ENCODE data around the gene MEGF6. TPM values are rescaled to one million over a fixed set of nuclear protein-coding genes. Genes with fewer than 3 reads are reported as not detected.

MEGF6 gene
- polyA plus RNA-seq, 1 donor (not counting 4 experiments of a cell fraction or from before 2014, with no cell fraction given) = 0.24 TPM

GRCh38 chr1:3618881-3619671 is 7.8 kb upstream of the MEGF6 start:
- Histone ChIP-seq H4K20me1 (ENCODE audit: control insufficient read depth, extremely low read depth, insufficient read depth, low read length) (no peaks in the 10 kb centered on the region), H3K4me2 (ENCODE audit: control insufficient read depth, extremely low read depth, insufficient read depth, low read depth, low read length) (no peak overlapping the region), H3K4me1 (ENCODE audit: control insufficient read depth, extremely low read depth, insufficient read depth, low read length) (peaks cover 9% of the 10 kb centered on the region), H3K79me2 (ENCODE audit: control insufficient read depth, insufficient read depth, low read length) (no peaks in the 10 kb centered on the region), H3K4me3 (ENCODE audit: control insufficient read depth in 2 of 3, extremely low read depth in 1 of 3, insufficient read depth in 2 of 3, low read depth in 1 of 3, low read length in 3 of 3) (no peak overlapping the region), H2AFZ (ENCODE audit: control insufficient read depth, low read length) (no peak overlapping the region), H3K27ac (ENCODE audit: control insufficient read depth, insufficient read depth, low read length) (no peak overlapping the region), H3K9me3 (ENCODE audit: control insufficient read depth, low read depth, low read length) (no peaks in the 10 kb centered on the region), H3K9ac (ENCODE audit: control insufficient read depth, extremely low read depth, insufficient read depth, low read length) (no peak overlapping the region), H3K27me3 (ENCODE audit: control insufficient read depth, extremely low read depth, insufficient read depth, low read length) (no peaks in the 10 kb centered on the region), H3K36me3 (ENCODE audit: control insufficient read depth in 2 of 2, extremely low read depth in 1 of 2, insufficient read depth in 2 of 2, low read length in 2 of 2) (no peaks in the 10 kb centered on the region), H3K9me1 (ENCODE audit: control insufficient read depth, extremely low read depth, insufficient read depth, low read length) (no peaks in the 10 kb centered on the region)
- TF ChIP-seq CTCF (optimal IDR thresholded peaks at IDR 0.05 in 1 of 3, IDR thresholded peaks at IDR 0.05 in 1 of 3, conservative IDR thresholded peaks at IDR 0.05 in 1 of 3; ENCODE audit: extremely low read depth in 1 of 3, insufficient read depth in 2 of 3, low read length in 3 of 3) (peak; percentile 74 to 83 (median 79)), EZH2 (IDR thresholded peaks at IDR 0.05; ENCODE audit: low read length) (no peak)
- dilution Hi-C loops (cut with MboI; ENCODE audit: extremely low pct_ligation_motif_present, low sequenced_read_pairs) = no loop called here
- DNase-seq (ENCODE audit: low read depth, low spot score) = no peak
- peak; percentile 73 for FAIRE-seq

GRCh38 chr1:3618531-3618880 is 7.2 kb upstream of the MEGF6 start:
- Histone ChIP-seq H4K20me1 (ENCODE audit: control insufficient read depth, extremely low read depth, insufficient read depth, low read length) (no peaks in the 10 kb centered on the region), H3K9me3 (ENCODE audit: control insufficient read depth, low read depth, low read length) (no peaks in the 10 kb centered on the region), H3K36me3 (ENCODE audit: control insufficient read depth in 2 of 2, extremely low read depth in 1 of 2, insufficient read depth in 2 of 2, low read length in 2 of 2) (no peaks in the 10 kb centered on the region), H3K4me1 (ENCODE audit: control insufficient read depth, extremely low read depth, insufficient read depth, low read length) (peaks cover 7% of the 10 kb centered on the region), H3K9ac (ENCODE audit: control insufficient read depth, extremely low read depth, insufficient read depth, low read length) (no peak overlapping the region), H3K27ac (ENCODE audit: control insufficient read depth, insufficient read depth, low read length) (no peak overlapping the region), H3K79me2 (ENCODE audit: control insufficient read depth, insufficient read depth, low read length) (no peaks in the 10 kb centered on the region), H3K9me1 (ENCODE audit: control insufficient read depth, extremely low read depth, insufficient read depth, low read length) (no peaks in the 10 kb centered on the region), H3K4me2 (ENCODE audit: control insufficient read depth, extremely low read depth, insufficient read depth, low read depth, low read length) (no peak overlapping the region), H3K27me3 (ENCODE audit: control insufficient read depth, extremely low read depth, insufficient read depth, low read length) (no peaks in the 10 kb centered on the region), H3K4me3 (ENCODE audit: control insufficient read depth in 2 of 3, extremely low read depth in 1 of 3, insufficient read depth in 2 of 3, low read depth in 1 of 3, low read length in 3 of 3) (no peak overlapping the region), H2AFZ (ENCODE audit: control insufficient read depth, low read length) (no peak overlapping the region)
- TF ChIP-seq CTCF (optimal IDR thresholded peaks at IDR 0.05 in 1 of 3, IDR thresholded peaks at IDR 0.05 in 1 of 3, conservative IDR thresholded peaks at IDR 0.05 in 1 of 3; ENCODE audit: extremely low read depth in 1 of 3, insufficient read depth in 2 of 3, low read length in 3 of 3) = no peak
- TF ChIP-seq EZH2 (IDR thresholded peaks at IDR 0.05; ENCODE audit: low read length) = no peak
- dilution Hi-C loops (cut with MboI; ENCODE audit: extremely low pct_ligation_motif_present, low sequenced_read_pairs) = no loop called here
- FAIRE-seq = no peak
- DNase-seq (ENCODE audit: low read depth, low spot score) = no peak
